Measurements from ENCODE around the gene EWSR1. TPM values are rescaled to one million over a fixed set of nuclear protein-coding genes. Genes with fewer than 3 reads are reported as not detected.

Gene EWSR1
- total RNA-seq, 4 donors from 2014 or later, result 183 to 203 (median 198) TPM

- peaks cover 10 to 44% (median 38%) of the 10 kb centered on the region in 4 donors for H3K36me3 ChIP-seq
- no peaks in the 10 kb centered on the region for H3K27me3 ChIP-seq
- no peak for TF ChIP-seq CTCF (IDR thresholded peaks at IDR 0.05)
- TF ChIP-seq POLR2AphosphoS5 (IDR thresholded peaks at IDR 0.05), result no peak
- no peak for TF ChIP-seq POLR2A (IDR thresholded peaks at IDR 0.05; ENCODE audit: low read depth)
- TF ChIP-seq EP300 (IDR thresholded peaks at IDR 0.05), result no peak
- H3K4me1 ChIP-seq, result peaks cover 56 to 80% (median 74%) of the 10 kb centered on the region in 4 donors
- H3K4me3 ChIP-seq, result peak overlapping the region; percentile 73 to 99 (median 90)
- H3K9me3 ChIP-seq, result no peaks in the 10 kb centered on the region
- 10% methylated on average over 13 of the region's 13 CpGs for WGBS
- peak overlapping the region; percentile 96 to 100 (median 98) for H3K27ac ChIP-seq (replicated peaks in 1 of 4)
- intact Hi-C loops (cut with DNase I), result loop anchor here (2.0 kb wide), 1 partner anchor 37 kb away; the partner anchor contains the start of gene GAS2L1
- no peak for DNase-seq (ENCODE audit: extremely low spot score)
These were observed 1.8 kb downstream of the EWSR1 start for GRCh38 chr22:29269731-29270474.

GRCh38 chr22:29270475-29271271, 2.6 kb downstream of the EWSR1 start:
- H3K27ac ChIP-seq (replicated peaks in 1 of 4), result peak overlapping the region; percentile 18 to 100 (median 63)
- intact Hi-C loops (cut with DNase I), result no loop called here
- no peak for DNase-seq (ENCODE audit: extremely low spot score)
- H3K4me1 ChIP-seq, result peaks cover 64 to 86% (median 81%) of the 10 kb centered on the region in 4 donors
- peak overlapping the region; percentile 73 to 99 (median 90) for H3K4me3 ChIP-seq
- H3K9me3 ChIP-seq, result no peaks in the 10 kb centered on the region
- no peak for TF ChIP-seq POLR2AphosphoS5 (IDR thresholded peaks at IDR 0.05)
- no peak for TF ChIP-seq CTCF (IDR thresholded peaks at IDR 0.05)
- TF ChIP-seq POLR2A (IDR thresholded peaks at IDR 0.05; ENCODE audit: low read depth), result no peak
- no peak for TF ChIP-seq EP300 (IDR thresholded peaks at IDR 0.05)
- H3K36me3 ChIP-seq, result peaks cover 4 to 44% (median 38%) of the 10 kb centered on the region in 4 donors
- no peaks in the 10 kb centered on the region for H3K27me3 ChIP-seq
- 21% methylated on average over 9 of the region's 9 CpGs for WGBS

GRCh38 chr22:29272624-29273023, 4.6 kb downstream of the EWSR1 start:
- peaks cover 56 to 86% (median 82%) of the 10 kb centered on the region in 4 donors for H3K4me1 ChIP-seq
- H3K27ac ChIP-seq (replicated peaks in 1 of 4), result no peak overlapping the region
- no peak for DNase-seq (ENCODE audit: extremely low spot score)
- H3K4me3 ChIP-seq, result no peak overlapping the region
- TF ChIP-seq POLR2AphosphoS5 (IDR thresholded peaks at IDR 0.05), result no peak
- peaks cover 14 to 61% (median 49%) of the 10 kb centered on the region in 4 donors for H3K36me3 ChIP-seq
- no peaks in the 10 kb centered on the region for H3K9me3 ChIP-seq
- intact Hi-C loops (cut with DNase I), result no loop called here
- 67% methylated on average over 2 of the region's 2 CpGs for WGBS
- no peaks in the 10 kb centered on the region for H3K27me3 ChIP-seq

- Histone ChIP-seq H3K36me3 (peaks cover 38 to 87% (median 75%) of the 10 kb centered on the region in 4 donors), H3K27ac (replicated peaks in 1 of 4) (no peak overlapping the region), H3K4me3 (no peak overlapping the region), H3K27me3 (no peaks in the 10 kb centered on the region), H3K4me1 (peaks cover 49 to 86% (median 73%) of the 10 kb centered on the region in 4 donors), H3K9me3 (no peaks in the 10 kb centered on the region)
- WGBS, result 61% methylated on average over 3 of the region's 3 CpGs
- intact Hi-C loops (cut with DNase I), result no loop called here
- no peak for DNase-seq (ENCODE audit: extremely low spot score)
- no peak for TF ChIP-seq POLR2A (IDR thresholded peaks at IDR 0.05; ENCODE audit: low read depth)
- no peak for TF ChIP-seq POLR2AphosphoS5 (IDR thresholded peaks at IDR 0.05)
- no peak for TF ChIP-seq CTCF (IDR thresholded peaks at IDR 0.05)
- TF ChIP-seq EP300 (IDR thresholded peaks at IDR 0.05), result no peak
These were observed 7.1 kb downstream of the EWSR1 start for GRCh38 chr22:29275167-29275566.
